K562 (cell line): Measurements from ENCODE around the gene MPDU1. TPM values are rescaled to one million over a fixed set of nuclear protein-coding genes. Genes with fewer than 3 reads are reported as not detected.
A peak's percentile ranks its signal among the peaks of the same experiment; 100 is the strongest.

Source experiments
- CREB1 ChIP-seq, 2 experiments: sonication (generic) in 1 of 2; formaldehyde crosslinking in 1 of 2; IDR thresholded peaks; 2 replicates each; pipeline versions ENCODE4 v1.6.1 to v1.8.0; 2012 to 2022; ENCODE audit warnings: inconsistent platforms in 1 of 2, mild to moderate bottlenecking in 1 of 2, missing genetic modification reagents in 1 of 2, moderate library complexity in 1 of 2
- FOXK1 ChIP-seq: sonication (generic); formaldehyde crosslinking; IDR thresholded peaks from 2 replicates; pipeline ENCODE4 v1.8.0; 2022; ENCODE audit warnings: missing genetic modification reagents, mild to moderate bottlenecking, borderline replicate concordance
- GTF2A2 ChIP-seq: IDR thresholded peaks from 2 replicates; pipeline ENCODE4 v1.6.1; 2016; ENCODE audit warnings: mild to moderate bottlenecking, missing genetic modification characterization, missing compliant biosample characterization
- HDAC2 ChIP-seq: fragments of 450-650 bp; IDR thresholded peaks from 2 replicates; pipeline ENCODE4 v1.6.1; 2016; ENCODE audit warnings: mild to moderate bottlenecking
- HMG20A ChIP-seq: fragments of 450-650 bp; formaldehyde crosslinking; conservative IDR thresholded peaks from 2 replicates; pipeline ENCODE4 v1.4.0; 2020; ENCODE audit warnings: mild to moderate bottlenecking, mixed read lengths
- HMGN3 ChIP-seq: IDR thresholded peaks from 2 replicates; pipeline ENCODE4 v1.6.1; 2011; ENCODE audit warnings: borderline replicate concordance, low read depth, mild to moderate bottlenecking, mixed read lengths, low read length; ENCODE audit not compliant: insufficient read length; ENCODE audit errors: extremely low read depth
- MECOM ChIP-seq: fragments of 250-450 bp; sonication (Bioruptor Pico); IDR thresholded peaks from 2 replicates; pipeline ENCODE4 v1.8.0; 2022; ENCODE audit warnings: inconsistent platforms
- MYC ChIP-seq, 2 experiments: fragments of 250-450 bp in 1 of 2; sonication (Bioruptor Pico) in 1 of 2; IDR thresholded peaks; 2 replicates each; pipeline versions ENCODE4 v1.5.1 to v1.6.1; 2012 to 2021; ENCODE audit warnings: low read depth in 2 of 2, borderline replicate concordance in 1 of 2, improper control_type of control experiment in 1 of 2, low read length in 1 of 2, mild to moderate bottlenecking in 1 of 2, moderate library complexity in 1 of 2
- PHB2 ChIP-seq: fragments of 450-650 bp; IDR thresholded peaks from 2 replicates; pipeline ENCODE4 v1.6.1; 2017; ENCODE audit warnings: low read depth
- POLR2G ChIP-seq: fragments of 200-400 bp; formaldehyde crosslinking; IDR thresholded peaks from 2 replicates; pipeline ENCODE4 v1.6.1; 2017; ENCODE audit warnings: low read depth, mild to moderate bottlenecking, antibody characterized with exemption, low read length, moderate library complexity
- SREBF2 ChIP-seq: sonication (generic); formaldehyde crosslinking; IDR thresholded peaks from 2 replicates; pipeline ENCODE4 v1.4.0; 2020; ENCODE audit warnings: mild to moderate bottlenecking, missing genetic modification reagents
- SRSF9 ChIP-seq: fragments of 200-400 bp; formaldehyde crosslinking; IDR thresholded peaks from 2 replicates; pipeline ENCODE4 v1.6.1; 2017; ENCODE audit warnings: low read depth, low read length, borderline replicate concordance
- WHSC1 ChIP-seq: IDR thresholded peaks from one replicate; pipeline ENCODE4 v1.6.1; 2012; ENCODE audit warnings: low read length, control low read depth, inconsistent platforms
- XRCC5 ChIP-seq: fragments of 200-400 bp; formaldehyde crosslinking; IDR thresholded peaks from 2 replicates; pipeline ENCODE4 v1.6.1; 2017; ENCODE audit warnings: low read depth, mild to moderate bottlenecking, low read length
- ZNF347 ChIP-seq: fragments of 450-650 bp; formaldehyde crosslinking; IDR thresholded peaks from 2 replicates; pipeline ENCODE4 v1.4.0; 2020; ENCODE audit warnings: low read depth, mild to moderate bottlenecking, moderate library complexity
- ZNF354B ChIP-seq: fragments of 250-450 bp; sonication (Bioruptor Pico); IDR thresholded peaks from 2 replicates; pipeline ENCODE4 v1.4.0; 2020
- polyA plus RNA-seq, 8 experiments: library from polyadenylated mRNA; depleted of rRNA in 4 of 8; stranded (reverse) in 5 of 8; unstranded in 3 of 8; fragments of >200 nt; fragmentation: Nextera tagmentation in 2 of 8; fragmentation: Illumina TruSeq in 1 of 8; extraction: Ambion mirVana in 2 of 8; extraction: Trizol in 1 of 8; gene quantifications; 2 replicates each; pipeline versions ENCODE4 v1.2.1 to v1.2.3, GENCODE V29; 2011 to 2014; ENCODE audit warnings: inconsistent platforms in 1 of 8, missing spikeins in 1 of 8
- total RNA-seq, 7 experiments: library from RNA; depleted of rRNA in 6 of 7; stranded (reverse); fragments of >200 nt in 6 of 7; fragmentation: Illumina TruSeq in 2 of 7; extraction: Trizol in 2 of 7; gene quantifications; 2 replicates each; pipeline versions ENCODE4 v1.2.1 to v1.2.3, GENCODE V29; 2011 to 2021; ENCODE audit warnings: low replicate concordance in 1 of 7
- TF ChIP-seq, protein P1 (sequence below): IDR thresholded peaks from 3 replicates; pipeline ENCODE4 v1.6.1; 2011; ENCODE audit warnings: borderline replicate concordance, mild to moderate bottlenecking; ENCODE audit not compliant: insufficient read length, insufficient read depth
- TF ChIP-seq, protein P2 (sequence below): fragments of 250-450 bp; sonication (Bioruptor Pico); IDR thresholded peaks from 2 replicates; pipeline ENCODE4 v1.4.0; 2020; ENCODE audit warnings: mild to moderate bottlenecking, moderate library complexity
- TF ChIP-seq, protein P3 (sequence below): fragments of 250-450 bp; sonication (Bioruptor Pico); IDR thresholded peaks from 2 replicates; pipeline ENCODE4 v1.9.0; 2021; ENCODE audit warnings: mild to moderate bottlenecking
- TF ChIP-seq, protein P4 (sequence below), 2 experiments: fragments of 250-450 bp in 1 of 2; fragments of 450-650 bp in 1 of 2; sonication (Bioruptor Pico) in 1 of 2; IDR thresholded peaks; 2 replicates each; pipeline versions ENCODE4 v1.6.1 to v1.8.0; 2016 to 2021; ENCODE audit warnings: mild to moderate bottlenecking in 2 of 2, moderate library complexity in 2 of 2, missing compliant biosample characterization in 1 of 2, missing genetic modification characterization in 1 of 2

MPDU1 gene
- total and polyA plus RNA-seq, 9 of the 15 experiments (the other 6 are each of a cell fraction or from before 2014, with no cell fraction given): 4.9 to 179 (median 77.1) TPM

DNA sequence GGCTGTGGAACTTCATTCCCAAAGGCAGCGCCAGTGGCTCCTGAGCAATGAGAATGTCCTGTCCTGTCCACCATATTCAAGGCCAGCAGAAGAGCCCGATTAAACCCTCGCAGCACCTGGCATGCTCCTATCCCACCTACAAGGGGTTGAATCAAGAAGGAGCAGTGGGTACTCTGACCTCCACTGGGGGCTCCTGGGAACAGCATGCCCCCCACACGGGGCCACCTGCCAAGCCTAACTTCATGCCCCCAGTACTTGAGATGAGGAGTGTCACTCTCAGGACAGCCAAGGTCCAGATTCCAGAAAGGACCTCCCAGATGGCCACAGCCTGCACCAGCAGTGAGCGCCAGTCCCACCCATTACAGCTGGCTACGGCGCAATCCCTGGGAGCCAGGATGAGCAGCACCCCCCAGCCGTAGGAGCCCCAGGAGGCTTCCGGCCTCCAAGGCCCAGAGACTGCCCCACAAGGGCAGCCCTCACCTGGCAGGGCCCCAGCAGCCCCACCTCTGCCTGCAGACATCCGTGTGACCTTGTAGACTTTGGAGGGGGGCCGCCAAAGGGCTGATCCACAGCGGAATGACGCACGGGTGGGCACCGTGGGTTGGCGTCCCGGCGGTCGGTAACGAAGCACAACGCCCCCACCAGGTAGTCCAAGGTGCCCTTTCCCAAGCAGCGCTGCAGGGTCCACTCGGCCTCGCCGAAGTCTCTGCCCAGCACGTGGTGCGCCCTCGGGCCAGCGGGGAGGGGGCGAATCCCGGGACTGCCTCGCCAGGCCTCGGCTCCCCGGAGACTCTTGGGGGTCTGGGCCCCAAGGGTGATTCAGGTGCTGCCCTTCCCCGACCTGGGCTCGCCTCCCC is 1.0 kb upstream of the MPDU1 start (continued):
- TF ChIP-seq WHSC1 (no peak), HMG20A (CRISPR knock-in tag) (no peak), FOXK1 (CRISPR knock-in tag) (no peak), GTF2A2 (tag) (no peak), SREBF2 (CRISPR knock-in tag) (no peak), XRCC5 (no peak), MYC (IDR thresholded peaks at IDR 0.05; ENCODE audit: low read depth, low read length) (no peak), MYC (CRISPR knock-in tag; IDR thresholded peaks at IDR 0.05; ENCODE audit: borderline replicate concordance, low read depth) (peak; percentile 73; the same call in 1 of the 2 replicates), CREB1 (IDR thresholded peaks at IDR 0.05) (no peak), CREB1 (CRISPR knock-in tag; IDR thresholded peaks at IDR 0.05) (no peak; the same call in 1 of the 2 replicates), POLR2G (peak; percentile 16; the same call in 1 of the 2 replicates), HMGN3 (peak; percentile 39), ZNF354B (CRISPR knock-in tag) (no peak), ZNF347 (CRISPR knock-in tag) (0 out of 2 replicates have a peak, but pooled peaks have one; percentile 46), MECOM (no peak), PHB2 (no peak), HDAC2 (no peak), SRSF9 (no peak)
- TF ChIP-seq, protein P1, sequence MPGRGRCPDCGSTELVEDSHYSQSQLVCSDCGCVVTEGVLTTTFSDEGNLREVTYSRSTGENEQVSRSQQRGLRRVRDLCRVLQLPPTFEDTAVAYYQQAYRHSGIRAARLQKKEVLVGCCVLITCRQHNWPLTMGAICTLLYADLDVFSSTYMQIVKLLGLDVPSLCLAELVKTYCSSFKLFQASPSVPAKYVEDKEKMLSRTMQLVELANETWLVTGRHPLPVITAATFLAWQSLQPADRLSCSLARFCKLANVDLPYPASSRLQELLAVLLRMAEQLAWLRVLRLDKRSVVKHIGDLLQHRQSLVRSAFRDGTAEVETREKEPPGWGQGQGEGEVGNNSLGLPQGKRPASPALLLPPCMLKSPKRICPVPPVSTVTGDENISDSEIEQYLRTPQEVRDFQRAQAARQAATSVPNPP: no peak
- TF ChIP-seq, protein P2, sequence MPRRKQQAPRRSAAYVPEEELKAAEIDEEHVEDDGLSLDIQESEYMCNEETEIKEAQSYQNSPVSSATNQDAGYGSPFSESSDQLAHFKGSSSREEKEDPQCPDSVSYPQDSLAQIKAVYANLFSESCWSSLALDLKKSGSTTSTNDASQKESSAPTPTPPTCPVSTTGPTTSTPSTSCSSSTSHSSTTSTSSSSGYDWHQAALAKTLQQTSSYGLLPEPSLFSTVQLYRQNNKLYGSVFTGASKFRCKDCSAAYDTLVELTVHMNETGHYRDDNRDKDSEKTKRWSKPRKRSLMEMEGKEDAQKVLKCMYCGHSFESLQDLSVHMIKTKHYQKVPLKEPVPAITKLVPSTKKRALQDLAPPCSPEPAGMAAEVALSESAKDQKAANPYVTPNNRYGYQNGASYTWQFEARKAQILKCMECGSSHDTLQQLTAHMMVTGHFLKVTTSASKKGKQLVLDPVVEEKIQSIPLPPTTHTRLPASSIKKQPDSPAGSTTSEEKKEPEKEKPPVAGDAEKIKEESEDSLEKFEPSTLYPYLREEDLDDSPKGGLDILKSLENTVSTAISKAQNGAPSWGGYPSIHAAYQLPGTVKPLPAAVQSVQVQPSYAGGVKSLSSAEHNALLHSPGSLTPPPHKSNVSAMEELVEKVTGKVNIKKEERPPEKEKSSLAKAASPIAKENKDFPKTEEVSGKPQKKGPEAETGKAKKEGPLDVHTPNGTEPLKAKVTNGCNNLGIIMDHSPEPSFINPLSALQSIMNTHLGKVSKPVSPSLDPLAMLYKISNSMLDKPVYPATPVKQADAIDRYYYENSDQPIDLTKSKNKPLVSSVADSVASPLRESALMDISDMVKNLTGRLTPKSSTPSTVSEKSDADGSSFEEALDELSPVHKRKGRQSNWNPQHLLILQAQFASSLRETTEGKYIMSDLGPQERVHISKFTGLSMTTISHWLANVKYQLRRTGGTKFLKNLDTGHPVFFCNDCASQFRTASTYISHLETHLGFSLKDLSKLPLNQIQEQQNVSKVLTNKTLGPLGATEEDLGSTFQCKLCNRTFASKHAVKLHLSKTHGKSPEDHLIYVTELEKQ: no peak
- TF ChIP-seq, protein P3, sequence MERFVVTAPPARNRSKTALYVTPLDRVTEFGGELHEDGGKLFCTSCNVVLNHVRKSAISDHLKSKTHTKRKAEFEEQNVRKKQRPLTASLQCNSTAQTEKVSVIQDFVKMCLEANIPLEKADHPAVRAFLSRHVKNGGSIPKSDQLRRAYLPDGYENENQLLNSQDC: no peak
- TF ChIP-seq, protein P4, sequence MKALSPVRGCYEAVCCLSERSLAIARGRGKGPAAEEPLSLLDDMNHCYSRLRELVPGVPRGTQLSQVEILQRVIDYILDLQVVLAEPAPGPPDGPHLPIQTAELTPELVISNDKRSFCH (CRISPR knock-in tag; IDR thresholded peaks at IDR 0.05): no peak
- TF ChIP-seq, protein P4 (tag; IDR thresholded peaks at IDR 0.05): no peak
